Hematopoietic multipotent progenitor cell treated with erythropoietin and hydrocortisone succinate and interleukin-3 and kit ligand, for 6 days (in vitro differentiated cells): ENCODE measurements around the gene DCTPP1.

Experiments used
- DNase-seq: peaks from one replicate; pipeline ENCODE4 v3.0.0-alpha.2; 2015

The DCTPP1 gene

DNA sequence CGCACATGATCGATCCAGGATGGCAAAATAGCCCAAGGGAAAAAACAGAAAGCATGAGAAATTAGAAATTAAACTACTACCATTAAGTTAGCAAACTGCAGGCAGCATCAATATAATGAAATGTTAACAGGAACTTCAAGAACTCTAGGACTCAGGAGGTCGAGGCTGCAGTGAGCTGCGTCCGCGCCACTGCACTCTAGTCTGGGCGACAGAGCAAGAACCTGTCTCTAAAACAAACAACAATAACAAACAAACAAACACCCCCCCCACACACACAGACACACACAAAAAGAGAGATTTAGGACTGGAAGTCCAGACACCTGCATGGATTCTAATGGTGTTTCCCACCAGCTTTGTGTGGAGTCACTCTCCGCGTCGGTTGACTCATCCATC lies 16.4 kb upstream of the DCTPP1 start:
- DNase-seq: no peak

DNA sequence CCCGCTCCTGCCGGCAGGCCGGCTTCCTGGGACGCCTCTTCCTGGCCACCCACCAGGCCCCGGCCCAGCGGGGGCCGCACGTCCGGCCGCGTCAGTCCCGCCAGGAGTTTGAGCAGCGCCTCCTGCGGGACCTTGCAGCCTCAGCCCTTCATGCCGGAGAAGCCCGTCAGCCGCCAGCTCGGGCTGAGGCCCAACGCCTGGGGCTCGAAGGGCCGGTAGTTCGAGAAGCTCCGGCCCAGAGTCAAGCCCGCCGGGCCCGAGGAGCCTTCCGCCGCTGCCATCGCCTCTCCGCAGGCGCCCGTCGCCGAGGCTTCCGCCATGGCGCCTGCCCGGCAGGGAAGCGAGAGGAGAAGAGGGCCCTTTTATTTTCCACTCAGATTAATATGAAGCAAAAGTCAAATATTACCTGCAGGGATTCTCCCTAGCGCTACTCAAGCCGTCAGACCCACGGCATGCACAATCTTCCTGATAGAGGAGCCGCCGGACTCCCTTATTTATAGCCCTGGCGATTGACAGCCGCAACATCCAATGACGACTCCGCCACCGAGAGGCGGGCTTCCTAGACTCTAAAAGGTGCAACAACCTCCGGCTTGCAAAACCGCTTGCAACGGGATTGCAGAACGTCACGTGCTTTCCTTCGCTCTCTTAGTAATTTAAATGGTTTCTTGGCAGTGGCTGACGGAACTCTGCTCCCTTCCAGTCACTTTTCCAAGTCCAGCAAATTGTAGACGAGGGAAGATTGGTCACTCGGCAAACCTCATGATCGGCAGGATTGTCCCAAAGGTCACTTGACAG lies 15.8 kb upstream of the DCTPP1 start, which contains the start of gene SEPHS2:
Gene SEPHS2 (minus strand): TSS at position 467 of the 795 bp plus-strand sequence. CDS start 147 bp downstream, at position 320.
- peak; percentile 99 for DNase-seq

DNA sequence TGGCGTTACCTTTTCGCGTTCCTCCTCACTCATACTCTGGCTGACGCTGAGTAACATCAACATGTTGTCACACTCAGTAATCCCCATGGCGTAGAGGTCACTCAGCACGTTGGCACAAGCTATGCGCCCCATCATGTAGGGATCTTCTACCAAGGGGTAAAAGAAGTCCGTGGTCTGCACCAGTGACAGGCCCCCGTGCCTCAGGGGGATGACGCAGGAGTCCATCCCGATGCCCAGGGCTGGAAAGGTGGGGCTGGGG lies 15.2 kb upstream of the DCTPP1 start:
- no peak for DNase-seq

DNA sequence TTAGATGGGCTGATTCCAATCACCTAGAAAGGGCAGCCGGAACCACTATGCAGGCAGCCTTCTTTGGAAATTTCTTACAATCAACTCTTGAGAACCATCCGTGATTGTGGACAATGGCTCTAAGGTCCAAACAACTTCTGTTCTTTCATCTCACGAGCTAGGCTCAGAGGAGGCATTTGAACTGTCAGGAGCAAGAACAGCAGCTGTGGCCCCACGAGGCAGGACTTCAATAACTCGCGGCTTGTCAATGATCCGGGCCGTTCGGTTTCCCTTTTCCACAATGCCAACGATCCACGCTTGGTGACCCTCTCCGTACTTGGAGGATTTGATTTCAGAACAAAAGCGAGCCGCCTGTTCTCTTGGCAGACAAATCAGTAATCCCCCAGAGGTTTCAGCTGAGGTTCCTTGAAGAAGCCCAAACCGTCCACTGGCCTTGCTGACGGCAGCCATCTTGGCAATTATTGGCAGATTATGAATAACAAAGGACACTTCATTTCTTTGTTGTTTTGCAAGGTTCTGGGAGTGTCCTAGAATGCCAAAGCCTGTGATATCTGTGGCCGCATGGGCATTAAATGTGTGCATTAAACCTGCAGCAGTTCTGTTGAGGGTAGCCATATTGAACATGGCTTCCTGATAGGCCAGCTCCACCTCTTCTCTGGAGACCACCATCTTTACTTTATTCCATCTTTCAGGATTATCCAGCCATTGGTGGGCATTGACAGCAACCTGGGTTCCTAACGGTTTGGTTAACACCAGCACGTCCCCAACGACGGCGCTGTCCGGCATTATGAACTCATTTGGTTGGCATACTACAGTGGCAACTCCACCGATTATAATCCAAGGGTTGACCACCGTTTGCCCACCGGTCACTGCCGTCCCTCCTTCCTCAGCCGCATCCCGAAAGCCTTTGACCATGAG lies 14.7 kb upstream of the DCTPP1 start:
- no peak for DNase-seq

DNA sequence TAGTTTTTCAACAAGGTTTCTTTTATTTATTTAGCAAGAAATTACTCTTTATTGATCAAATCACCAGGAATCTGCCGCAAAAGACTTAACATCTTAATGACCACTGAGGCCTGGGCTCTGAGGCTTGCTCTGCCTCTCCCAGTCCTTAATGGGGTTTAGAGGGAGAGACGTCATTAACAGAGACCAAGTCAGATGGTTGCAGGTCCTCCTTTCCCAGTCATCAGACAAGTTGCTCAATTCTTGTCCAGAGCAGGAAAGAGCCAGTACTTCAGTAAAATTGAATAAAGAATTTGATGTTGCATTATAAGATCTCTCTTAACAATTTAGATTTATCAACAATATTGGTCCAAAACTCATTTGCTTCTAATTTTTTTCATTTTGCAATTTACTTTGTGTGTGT lies 13.8 kb upstream of the DCTPP1 start:
- no peak for DNase-seq

DNA sequence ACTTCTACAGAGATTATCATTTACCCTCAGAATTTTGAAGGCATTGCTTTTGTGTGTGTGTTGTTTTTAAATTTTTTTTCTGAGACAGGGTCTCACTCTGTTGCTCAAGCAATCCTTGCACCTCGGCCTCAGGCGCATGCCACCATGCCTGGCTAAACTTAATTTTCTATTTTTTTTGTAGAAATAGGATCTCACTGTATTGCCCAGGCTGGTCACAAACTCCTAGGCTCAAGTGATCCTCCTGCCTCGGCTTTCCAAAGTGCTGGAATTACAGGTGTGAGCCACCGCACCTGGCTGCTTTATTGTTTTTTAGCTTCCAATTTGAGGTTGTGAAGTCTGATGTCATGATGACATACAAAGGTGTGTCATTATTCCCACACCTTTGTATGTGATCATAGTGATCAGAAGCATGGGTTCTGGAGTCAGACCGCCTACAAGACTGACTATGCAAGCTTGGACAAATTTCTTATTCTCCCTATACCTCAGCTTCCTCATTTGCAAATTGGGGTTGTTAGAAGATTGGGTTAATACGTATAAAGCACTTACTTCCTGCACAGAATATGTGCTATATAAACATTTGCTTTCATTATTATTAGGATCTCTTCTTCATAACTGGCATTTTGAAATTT lies 10.0 kb upstream of the DCTPP1 start:
- DNase-seq: peak; percentile 44

DNA sequence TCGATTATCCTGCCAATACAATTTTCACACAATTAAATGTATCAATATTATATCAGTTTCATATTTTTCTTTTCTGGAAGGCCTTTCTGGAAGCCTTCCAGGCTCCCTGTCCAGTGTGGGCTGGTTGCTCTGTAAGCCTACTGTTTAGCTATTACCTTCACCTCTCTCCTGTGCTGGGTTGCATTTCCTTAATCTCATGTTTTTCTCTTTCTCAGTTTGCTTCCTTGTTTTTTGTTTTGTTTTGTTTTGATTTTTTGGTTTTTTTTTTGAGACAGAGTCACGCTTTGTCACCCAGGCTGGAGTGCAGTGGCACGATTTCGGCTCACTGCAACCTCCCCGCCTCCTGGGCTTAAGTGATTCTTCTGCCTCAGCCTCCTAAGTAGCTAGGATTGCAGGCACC lies 9.0 kb upstream of the DCTPP1 start:
- no peak for DNase-seq

DNA sequence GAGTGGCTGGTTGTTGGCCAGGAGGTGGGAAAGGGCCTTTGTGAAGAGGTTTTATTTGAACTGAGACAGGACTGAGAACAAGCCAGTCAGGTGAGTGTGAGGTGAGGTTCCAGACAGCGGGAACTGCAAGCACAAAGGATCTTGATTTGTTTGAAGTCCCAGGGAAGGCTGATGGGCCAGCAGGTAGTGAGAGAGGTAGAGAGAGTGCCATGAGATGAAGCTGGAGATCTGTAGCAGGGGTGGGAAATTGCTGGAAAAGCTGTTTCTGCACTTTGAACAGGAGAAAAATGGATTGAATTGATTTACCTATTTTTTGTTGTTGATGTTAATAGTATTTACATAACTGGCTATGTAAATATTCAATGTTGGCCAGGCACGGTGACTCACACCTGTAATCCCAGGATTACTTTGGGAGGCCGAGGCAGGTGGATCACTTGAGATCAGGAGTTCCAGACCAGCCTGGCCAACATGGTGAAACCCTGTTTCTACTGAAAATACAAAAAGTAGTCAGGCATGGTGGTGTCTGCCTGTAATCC lies 7.7 kb upstream of the DCTPP1 start:
- DNase-seq: no peak

DNA sequence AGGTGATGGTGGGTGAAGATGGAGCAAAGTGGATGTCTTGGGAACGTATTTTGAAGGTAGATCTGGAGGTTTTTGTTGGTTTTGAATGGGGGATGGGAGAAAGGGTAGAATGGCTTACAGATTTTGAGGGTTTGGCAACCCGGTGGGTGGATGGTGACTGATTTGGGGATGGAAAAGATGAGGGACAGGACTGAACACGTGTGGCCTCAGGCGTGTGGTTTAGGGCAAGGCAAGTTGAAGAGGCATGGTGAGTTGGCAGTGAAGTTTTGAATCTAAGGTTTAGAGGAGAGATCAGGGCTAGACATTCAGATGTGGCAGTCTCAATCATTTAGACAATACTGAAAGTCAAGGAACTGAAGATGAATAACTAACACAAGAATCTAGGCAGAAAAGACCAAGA lies 5.0 kb upstream of the DCTPP1 start:
- no peak for DNase-seq

DNA sequence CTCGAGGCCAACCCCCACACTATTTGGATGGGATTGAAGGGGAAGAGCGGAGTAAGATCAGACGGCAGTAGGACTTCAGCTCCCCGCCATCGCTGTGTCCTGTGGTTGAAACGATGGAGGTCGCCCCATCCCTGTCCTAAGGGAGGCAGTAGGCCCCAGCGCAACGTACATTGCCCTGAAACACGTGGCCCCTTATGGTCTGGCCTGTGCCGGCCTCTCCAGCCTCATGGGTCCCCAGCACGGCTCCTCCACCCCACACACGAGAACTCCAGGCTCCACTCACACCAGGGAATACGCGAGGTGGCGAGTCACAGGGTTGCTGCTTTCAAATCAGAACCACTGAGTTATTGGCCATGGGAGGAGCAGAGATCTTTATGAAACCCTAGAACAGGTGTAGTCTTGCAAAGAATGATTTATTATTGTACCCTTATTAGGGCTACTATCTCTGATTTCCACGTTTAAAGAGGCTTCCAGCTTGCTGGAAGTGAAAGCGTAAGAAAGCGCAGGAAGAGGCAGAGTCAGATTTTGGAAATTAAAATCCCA lies 669 bp upstream of the DCTPP1 start:
- DNase-seq: no peak

DNA sequence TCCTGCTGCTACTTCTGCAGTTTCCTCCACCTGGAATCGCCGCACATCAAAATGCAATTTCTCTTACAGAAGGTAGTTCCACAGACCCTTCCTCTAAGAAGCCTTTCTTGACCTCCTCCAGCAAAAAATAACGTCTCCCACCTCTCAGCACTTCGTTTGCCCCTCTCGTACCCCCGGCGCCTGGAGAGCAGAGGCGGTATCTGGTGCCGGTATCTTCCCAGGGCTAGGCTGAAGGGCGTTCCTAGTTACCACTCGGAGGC lies 482 bp downstream of the DCTPP1 start:
- no peak for DNase-seq

DNA sequence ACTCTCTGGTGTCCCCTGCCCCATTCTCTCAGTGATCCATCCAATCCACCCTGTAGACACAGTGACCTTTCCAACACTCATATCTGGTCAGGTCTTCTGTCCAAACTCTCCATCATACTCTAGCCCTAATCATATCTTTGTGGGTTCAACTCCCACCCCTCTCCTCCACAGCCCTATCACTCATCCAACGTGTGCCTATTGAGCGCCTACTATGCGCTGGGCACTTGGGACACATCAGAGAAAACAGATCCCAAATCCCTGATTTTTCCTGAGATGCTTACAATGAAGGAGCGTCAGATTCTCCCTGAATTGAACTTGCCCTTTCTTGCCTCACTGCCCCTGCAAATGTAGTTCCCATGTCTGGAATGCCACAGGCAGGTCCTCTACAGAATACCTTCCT lies 1.8 kb downstream of the DCTPP1 start:
- no peak for DNase-seq

DNA sequence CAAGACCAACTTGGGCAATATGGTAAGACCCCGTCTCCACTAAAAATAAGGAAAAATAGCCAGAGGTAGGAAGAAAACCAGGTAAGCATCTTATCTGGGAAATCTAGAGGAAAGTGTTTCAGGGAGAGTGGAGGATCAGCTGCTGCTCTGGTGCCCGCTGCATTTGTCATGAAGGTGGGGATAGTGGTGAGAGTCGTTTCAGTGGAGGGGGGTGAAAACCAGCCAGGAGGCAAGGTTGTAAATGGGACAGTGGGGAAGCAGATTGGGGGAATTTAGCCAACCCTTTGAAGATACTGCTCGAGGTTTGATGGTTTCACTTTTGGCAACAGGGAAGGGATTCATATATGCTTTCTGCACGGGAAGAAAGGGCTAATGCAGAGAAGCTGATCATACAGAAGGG lies 8.8 kb downstream of the DCTPP1 start:
- DNase-seq: no peak

DNA sequence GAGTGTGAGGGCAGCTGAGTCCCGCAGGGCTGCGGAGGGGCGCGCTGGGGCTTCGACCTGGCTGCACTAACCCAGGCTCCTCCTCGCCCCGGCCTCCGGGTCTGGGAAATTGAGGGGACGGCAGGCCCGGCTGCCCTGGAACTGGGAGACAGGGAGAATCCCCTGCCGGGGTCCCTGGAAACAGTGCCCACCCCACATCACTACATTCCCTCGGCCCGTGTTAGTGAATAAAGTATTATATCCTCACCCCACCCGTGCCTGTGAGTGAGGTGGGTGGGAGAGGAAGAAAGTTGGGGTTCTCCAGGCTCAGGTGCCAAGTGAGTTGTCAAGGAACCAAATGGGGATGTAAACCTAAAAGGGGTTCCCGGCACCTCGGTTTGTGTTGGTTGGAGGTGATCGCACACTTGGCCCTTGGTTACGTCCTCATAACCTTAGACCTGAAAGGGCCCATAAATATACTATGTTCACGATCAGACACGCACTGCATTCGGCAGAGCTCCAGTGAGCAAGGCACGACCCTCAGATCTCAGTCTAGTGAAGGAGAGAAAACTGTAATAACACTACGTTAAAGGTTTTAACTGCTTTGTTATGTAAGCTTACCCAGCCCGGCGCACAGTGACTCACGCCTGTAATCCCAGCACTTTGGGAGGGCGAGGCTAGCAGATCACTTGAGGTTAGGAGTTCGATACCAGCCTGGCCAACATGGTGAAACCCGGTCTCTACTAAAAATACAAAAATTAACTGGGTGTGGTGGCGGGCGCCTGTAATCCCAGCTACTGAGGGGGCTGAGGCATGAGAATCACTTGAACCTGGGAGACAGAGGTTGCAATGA lies 11.3 kb downstream of the DCTPP1 start:
- DNase-seq: peak; percentile 34

DNA sequence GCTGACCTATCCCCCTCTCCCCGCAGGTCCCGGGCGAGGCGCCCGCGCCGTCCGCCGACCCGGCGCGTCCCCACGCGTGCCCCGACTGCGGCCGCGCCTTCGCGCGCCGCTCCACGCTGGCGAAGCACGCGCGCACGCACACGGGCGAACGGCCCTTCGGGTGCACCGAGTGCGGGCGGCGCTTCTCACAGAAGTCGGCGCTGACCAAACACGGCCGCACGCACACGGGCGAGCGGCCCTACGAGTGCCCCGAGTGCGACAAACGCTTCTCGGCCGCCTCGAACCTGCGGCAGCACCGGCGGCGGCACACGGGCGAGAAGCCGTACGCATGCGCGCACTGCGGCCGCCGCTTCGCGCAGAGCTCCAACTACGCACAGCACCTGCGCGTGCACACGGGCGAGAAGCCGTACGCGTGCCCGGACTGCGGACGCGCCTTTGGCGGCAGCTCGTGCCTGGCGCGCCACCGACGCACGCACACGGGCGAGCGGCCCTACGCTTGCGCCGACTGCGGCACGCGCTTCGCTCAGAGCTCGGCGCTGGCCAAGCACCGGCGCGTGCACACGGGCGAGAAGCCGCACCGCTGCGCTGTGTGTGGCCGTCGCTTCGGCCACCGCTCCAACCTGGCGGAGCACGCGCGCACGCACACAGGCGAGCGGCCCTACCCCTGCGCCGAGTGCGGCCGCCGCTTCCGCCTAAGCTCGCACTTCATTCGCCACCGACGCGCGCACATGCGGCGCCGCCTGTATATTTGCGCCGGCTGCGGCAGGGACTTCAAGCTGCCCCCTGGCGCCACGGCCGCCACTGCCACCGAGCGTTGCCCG lies 12.1 kb downstream of the DCTPP1 start:
- peak; percentile 95 for DNase-seq

DNA sequence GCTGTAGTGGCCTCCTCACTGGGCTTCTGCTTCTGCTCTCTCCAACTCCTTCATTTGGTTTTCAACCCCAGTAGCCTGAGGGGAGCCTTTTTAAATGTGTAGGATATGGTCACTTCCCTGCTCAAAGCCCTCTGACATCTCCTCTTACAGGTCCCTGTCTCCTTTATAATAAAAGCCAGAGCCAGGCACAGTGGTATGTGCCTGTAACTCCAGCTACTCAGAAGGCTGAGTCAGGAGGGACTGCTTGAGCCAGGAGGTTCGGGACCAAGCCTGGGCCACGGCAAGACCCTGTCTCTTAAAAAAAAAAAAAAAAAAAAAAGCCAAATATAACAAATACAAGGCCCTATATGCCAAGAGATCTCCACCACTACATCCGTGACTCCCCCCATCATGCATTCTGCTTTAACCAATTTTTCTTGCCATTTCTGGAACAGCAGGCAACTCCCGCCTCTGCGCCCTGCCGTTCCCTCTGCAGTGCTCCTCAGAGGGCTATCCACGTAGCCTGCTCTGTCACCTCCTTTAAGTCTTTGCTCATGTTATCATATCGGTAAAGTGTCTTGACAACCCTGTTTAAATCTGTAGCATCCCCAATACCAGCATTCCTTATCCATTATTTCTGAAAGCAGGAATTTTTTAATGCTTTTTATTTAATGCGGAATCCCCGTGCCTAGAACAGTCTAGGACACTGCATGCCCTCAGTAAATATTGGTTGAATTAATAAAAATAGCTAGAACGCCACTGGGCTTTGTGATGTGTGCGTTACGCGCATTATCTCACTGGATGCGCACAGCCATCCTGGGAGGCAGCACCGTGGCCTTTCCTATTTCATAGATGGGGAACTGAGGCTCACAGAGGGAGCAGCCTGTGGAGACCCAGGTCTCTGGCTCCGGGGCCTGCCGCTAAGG lies 13.0 kb downstream of the DCTPP1 start:
- peak; percentile 41 for DNase-seq

DNA sequence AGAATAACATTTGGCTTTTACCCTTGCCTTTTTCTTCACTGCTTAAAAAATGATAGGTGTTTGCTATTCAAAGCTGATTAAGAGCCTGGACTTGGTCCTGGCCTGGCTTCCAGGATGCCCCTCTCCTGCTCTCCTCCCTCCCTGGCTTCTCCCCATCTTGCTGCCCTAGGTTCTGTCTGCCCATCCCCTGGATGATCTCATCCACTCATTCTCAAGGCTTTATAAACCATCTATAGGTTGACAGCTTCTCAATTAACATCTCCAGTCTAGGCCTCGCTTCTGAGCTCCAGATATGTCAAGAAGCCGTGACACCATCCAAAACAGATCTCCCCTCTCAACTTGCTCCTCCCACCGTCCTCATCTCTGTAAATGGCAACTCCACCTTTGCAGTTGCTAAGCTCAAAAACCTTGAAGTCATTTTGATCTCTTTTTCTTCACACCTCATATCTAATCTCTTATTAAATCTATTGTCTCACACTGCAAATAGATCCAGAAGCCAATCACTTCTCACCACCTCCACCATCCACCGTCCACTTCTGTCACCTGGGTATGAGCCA lies 13.7 kb downstream of the DCTPP1 start:
- DNase-seq: no peak

DNA sequence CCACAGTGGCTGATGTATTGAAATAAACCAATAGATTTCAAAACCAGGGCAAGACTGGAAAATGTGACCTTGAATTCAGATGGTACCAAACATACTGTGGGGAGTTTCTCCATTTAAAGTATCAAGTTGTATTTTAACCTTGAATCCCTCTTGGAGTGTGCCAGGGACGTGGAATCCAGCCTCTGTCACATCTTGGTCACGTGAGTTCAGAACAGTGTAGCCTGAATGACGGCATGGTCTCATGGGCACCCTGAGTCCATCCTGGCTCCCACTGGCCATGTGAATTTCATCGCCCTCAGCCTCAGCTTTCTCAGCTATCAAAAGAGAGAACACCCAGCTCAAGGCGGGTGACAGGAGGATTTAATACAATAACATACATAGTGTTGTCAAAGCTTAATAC lies 15.7 kb downstream of the DCTPP1 start:
- DNase-seq: no peak

DNA sequence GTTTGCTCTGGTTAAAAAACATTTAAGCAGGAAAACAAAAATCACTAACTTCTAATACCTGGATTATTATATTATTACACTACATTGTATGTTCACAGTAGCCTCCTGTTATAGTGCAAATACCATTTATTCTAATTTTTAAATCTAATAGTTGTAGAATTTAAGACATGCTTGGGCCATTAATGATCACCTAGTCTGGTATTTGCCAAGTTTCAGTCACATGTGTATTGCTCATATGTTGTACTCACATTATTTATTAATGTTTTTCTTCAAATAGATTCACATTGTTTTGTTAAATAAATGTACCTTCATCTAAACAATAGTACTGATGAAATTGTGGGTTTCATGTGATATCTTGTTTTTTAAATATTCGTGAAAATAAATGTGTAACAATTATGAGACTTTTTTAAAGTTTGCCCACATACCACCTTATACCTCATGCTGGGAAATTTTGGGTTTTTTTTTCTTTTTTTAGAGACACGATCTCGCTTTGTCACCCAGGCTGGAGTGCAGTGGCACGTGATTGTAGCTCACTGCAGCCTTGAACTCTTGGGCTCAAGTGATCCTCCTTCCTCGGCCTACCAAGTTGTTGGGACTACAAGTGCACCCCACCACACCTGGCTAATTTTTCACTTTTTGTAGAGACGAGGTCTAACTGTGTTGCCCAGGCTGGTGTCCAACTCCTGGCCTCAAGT lies 16.6 kb downstream of the DCTPP1 start:
- DNase-seq: no peak
